Measurements from ENCODE around the gene NFKB1.

DNA sequence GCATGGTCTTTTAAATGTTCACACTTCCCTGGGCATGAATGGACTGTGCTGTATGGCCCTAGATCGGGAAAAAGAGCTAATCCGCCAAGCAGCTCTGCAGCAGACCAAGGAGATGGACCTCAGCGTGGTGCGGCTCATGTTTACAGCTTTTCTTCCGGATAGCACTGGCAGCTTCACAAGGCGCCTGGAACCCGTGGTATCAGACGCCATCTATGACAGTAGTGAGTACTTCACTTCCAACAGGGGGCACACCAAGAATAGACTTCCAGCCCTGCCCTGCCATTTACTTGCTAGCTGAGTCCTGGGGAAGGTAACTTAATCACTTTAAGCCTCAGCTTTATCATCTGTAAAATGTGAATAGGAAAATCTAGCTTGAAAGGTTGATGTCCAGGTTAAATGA, 77.7 kb downstream of the NFKB1 start:
- no peak for TF ChIP-seq EZH2 (IDR thresholded peaks at IDR 0.05; ENCODE audit: low read length, missing control alignments)
- TF ChIP-seq, protein P1, sequence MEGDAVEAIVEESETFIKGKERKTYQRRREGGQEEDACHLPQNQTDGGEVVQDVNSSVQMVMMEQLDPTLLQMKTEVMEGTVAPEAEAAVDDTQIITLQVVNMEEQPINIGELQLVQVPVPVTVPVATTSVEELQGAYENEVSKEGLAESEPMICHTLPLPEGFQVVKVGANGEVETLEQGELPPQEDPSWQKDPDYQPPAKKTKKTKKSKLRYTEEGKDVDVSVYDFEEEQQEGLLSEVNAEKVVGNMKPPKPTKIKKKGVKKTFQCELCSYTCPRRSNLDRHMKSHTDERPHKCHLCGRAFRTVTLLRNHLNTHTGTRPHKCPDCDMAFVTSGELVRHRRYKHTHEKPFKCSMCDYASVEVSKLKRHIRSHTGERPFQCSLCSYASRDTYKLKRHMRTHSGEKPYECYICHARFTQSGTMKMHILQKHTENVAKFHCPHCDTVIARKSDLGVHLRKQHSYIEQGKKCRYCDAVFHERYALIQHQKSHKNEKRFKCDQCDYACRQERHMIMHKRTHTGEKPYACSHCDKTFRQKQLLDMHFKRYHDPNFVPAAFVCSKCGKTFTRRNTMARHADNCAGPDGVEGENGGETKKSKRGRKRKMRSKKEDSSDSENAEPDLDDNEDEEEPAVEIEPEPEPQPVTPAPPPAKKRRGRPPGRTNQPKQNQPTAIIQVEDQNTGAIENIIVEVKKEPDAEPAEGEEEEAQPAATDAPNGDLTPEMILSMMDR (conservative IDR thresholded peaks at IDR 0.05 in 1 of 2, IDR thresholded peaks at IDR 0.05 in 1 of 2; ENCODE audit: low read depth in 1 of 2, low read length in 2 of 2), result peak in 1 of 2 donors; percentile 5
